OCI-M2 (cell line): ENCODE data around the gene MPDU1.

Experiments
- DNase-seq: peaks from one replicate; lab custom pipeline; 2025; ENCODE audit not compliant: unreplicated experiment; lab: John Stamatoyannopoulos, UW

Gene MPDU1

DNA sequence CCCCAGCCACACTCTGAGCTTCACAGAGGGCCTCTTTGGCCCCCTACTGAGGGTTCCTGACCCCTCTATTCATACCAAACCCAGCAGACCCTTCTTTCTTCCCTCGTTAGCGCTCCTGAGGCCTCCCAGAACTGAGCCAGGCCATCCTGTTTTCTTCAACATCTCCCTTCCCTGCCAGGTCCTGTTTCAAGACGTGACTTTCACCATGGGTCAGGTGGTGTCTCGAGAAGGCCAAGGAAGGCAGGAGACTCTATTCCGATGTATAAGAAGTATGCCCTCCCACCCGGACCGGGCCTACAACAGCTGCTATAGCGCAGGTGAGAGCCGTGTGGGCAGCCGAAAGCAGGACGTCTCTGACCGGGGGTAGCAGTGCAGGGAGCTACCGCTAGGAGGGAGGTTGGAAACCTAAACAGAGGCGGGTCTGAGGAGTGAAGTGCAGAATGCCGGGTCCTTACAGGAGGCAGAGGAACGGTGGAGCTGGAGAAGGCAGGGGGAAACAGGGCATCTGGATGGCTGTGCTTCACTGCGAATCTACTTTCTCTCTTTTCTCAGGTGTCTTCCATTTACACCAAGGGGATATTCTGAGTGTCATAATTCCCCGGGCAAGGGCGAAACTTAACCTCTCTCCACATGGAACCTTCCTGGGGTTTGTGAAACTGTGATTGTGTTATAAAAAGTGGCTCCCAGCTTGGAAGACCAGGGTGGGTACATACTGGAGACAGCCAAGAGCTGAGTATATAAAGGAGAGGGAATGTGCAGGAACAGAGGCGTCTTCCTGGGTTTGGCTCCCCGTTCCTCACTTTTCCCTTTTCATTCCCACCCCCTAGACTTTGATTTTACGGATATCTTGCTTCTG, 23.3 kb upstream of the MPDU1 start:
- DNase-seq, result no peak

GRCh38 chr17:7561028-7561575, 22.6 kb upstream of the MPDU1 start:
- no peak for DNase-seq

- DNase-seq, result no peak
Measured at GRCh38 chr17:7561589-7562207, 22.0 kb upstream of the MPDU1 start, which contains the start of gene SENP3. TSS of gene SENP3 (plus strand) at chr17:7561919. CDS start at chr17:7563077, 1,158 bp downstream.

GRCh38 chr17:7562208-7562605, 21.4 kb upstream of the MPDU1 start:
- DNase-seq, result no peak

- no peak for DNase-seq
Measured at GRCh38 chr17:7563115-7563869, 20.4 kb upstream of the MPDU1 start.

GRCh38 chr17:7569571-7569970, 14.1 kb upstream of the MPDU1 start:
- DNase-seq, result no peak

GRCh38 chr17:7570351-7570750, 13.3 kb upstream of the MPDU1 start:
- DNase-seq, result no peak

DNA sequence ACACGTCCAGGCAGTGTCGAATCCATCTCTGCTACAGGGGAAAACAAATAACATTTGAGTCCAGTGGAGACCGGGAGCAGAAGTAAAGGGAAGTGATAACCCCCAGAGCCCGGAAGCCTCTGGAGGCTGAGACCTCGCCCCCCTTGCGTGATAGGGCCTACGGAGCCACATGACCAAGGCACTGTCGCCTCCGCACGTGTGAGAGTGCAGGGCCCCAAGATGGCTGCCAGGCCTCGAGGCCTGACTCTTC, 11.4 kb upstream of the MPDU1 start:
- DNase-seq, result no peak

DNA sequence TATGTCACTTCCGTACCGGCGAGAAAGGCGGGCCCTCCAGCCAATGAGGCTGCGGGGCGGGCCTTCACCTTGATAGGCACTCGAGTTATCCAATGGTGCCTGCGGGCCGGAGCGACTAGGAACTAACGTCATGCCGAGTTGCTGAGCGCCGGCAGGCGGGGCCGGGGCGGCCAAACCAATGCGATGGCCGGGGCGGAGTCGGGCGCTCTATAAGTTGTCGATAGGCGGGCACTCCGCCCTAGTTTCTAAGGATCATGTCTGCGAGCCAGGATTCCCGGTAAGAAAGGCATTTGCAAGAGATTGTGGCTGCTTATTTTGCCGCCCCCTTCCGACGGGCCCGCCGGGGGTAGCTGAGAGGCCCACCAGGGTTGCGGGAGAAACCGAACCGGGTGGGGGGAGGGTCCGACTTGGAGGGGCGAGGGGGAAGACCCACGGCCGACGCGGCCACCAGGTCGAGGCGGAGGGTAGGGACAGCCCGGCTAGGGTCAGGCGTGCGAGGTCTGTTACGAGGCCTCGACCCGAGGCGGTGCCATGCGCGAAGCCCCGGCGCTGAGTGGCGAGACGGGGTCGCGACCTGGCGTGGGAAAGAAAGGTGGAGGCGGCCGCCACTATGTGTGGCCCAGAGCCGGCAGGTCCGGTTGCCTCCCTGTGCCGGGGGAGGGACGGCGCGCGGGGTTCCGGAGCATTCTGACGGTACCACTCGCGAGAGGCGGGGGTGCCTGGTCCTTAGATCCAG, 10.9 kb upstream of the MPDU1 start:
- peak; percentile 96 for DNase-seq

GRCh38 chr17:7573324-7574080, 10.2 kb upstream of the MPDU1 start:
- no peak for DNase-seq

- DNase-seq, result no peak
Measured at GRCh38 chr17:7574176-7574953, 9.3 kb upstream of the MPDU1 start.

DNA sequence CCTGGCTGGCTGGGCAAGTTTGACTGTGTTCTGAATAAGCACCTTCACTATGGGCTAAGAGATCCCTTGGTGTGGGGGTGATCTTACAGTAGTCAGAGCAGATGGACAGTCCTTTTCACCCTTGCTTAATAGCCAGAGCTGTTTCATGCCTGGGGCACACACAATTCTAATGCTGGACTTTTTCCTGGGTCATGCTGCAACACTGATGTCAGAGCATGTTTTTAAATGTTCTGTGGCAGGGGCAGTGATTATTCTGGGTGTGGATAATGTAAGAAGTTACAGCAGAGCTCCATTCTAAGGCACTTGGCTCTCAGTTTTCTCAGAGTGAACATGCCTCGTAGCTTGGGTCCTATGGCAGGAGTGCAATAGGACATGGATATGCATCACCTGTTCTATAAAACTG, 8.2 kb upstream of the MPDU1 start:
- no peak for DNase-seq

GRCh38 chr17:7575959-7576358, 7.7 kb upstream of the MPDU1 start:
- DNase-seq, result no peak

- DNase-seq, result no peak
Measured at GRCh38 chr17:7576432-7576937, 7.2 kb upstream of the MPDU1 start.

- DNase-seq, result no peak
Measured at GRCh38 chr17:7577327-7578199, 6.1 kb upstream of the MPDU1 start.

DNA sequence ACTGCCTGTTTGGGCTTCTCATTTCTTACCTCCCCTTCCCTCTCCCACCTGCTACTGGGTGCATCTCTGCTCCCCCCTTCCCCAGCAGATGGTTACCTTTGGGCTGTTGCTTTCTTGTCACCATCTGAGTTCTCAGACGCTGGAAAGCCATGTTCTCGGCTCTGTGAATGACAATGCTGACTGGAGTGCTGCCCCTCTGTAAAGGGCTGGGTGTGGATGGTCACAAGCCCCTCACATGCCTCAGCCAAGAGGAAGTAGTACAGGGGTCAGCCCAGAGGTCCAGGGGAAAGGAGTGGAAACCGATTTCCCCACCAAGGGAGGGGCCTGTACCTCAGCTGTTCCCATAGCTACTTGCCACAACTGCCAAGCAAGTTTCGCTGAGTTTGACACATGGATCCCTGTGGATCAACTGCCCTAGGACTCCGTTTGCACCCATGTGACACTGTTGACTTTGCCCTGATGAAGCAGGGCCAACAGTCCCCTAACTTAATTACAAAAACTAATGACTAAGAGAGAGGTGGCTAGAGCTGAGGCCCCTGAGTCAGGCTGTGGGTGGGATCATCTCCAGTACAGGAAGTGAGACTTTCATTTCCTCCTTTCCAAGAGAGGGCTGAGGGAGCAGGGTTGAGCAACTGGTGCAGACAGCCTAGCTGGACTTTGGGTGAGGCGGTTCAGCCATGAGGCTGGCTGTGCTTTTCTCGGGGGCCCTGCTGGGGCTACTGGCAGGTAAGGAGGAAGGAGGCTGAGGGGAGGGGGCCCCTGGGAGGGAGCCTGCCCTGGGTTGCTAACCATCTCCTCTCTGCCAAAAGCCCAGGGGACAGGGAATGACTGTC, 4.4 kb upstream of the MPDU1 start, which contains the start of gene CD68:
Gene CD68, plus strand, starts transcription at position 638 of the 833 bp plus-strand sequence. Its CDS starts 40 bp downstream, at position 678.
- DNase-seq, result peak; percentile 69

DNA sequence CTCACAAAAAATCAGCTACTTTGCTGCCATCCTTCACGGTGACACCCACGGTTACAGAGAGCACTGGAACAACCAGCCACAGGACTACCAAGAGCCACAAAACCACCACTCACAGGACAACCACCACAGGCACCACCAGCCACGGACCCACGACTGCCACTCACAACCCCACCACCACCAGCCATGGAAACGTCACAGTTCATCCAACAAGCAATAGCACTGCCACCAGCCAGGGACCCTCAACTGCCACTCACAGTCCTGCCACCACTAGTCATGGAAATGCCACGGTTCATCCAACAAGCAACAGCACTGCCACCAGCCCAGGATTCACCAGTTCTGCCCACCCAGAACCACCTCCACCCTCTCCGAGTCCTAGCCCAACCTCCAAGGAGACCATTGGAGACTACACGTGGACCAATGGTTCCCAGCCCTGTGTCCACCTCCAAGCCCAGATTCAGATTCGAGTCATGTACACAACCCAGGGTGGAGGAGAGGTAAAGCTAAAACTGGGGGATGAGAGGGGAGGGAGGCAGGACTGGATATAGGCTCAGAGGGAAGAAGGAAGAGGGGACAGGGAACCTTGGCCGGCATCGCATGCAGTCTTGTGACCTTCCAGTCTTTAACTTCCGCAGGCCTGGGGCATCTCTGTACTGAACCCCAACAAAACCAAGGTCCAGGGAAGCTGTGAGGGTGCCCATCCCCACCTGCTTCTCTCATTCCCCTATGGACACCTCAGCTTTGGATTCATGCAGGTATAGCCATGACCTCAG, 3.6 kb upstream of the MPDU1 start:
- no peak for DNase-seq
